Stimulated activated CD8-positive, alpha-beta memory T cell treated with anti-CD3 and anti-CD28 coated beads, Interleukin-15, amount 100 ng/mL, for 4 hours (primary cell): ENCODE results near the gene LEO1.
"Not testable (repeated sequence)": the region's sequence is repeated elsewhere in the genome, so short reads cannot be mapped to it uniquely, and the experiment has no call there.

Experiments
- DNase-seq, 2 donors: peaks; one replicate each; pipeline ENCODE4 v3.0.0-alpha.2; 2020; ENCODE audit warnings: low read depth in 2 of 2

Gene LEO1

GRCh38 chr15:52003710-52004109 lies 32.1 kb upstream of the LEO1 start:
- no peak for DNase-seq

DNA sequence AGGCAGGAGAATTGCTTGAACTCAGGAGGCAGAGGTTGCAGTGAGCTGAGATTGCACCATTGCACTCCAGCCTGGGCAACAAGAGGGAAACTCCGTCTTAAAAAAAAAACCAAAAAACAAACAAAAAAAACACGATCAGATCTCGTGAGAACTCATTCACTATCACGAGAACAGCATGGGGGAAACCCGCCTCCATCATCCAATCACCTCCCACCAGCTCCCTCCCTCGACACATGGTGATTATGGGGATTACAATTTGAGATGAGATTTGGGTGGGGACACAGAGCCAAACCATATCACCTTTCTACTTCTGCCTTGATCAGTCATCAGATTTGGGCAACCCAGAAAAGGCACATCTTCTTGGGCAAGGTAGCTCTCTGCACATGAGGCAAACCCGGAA lies 31.5 kb upstream of the LEO1 start:
- DNase-seq, result not testable (repeated sequence)

DNA sequence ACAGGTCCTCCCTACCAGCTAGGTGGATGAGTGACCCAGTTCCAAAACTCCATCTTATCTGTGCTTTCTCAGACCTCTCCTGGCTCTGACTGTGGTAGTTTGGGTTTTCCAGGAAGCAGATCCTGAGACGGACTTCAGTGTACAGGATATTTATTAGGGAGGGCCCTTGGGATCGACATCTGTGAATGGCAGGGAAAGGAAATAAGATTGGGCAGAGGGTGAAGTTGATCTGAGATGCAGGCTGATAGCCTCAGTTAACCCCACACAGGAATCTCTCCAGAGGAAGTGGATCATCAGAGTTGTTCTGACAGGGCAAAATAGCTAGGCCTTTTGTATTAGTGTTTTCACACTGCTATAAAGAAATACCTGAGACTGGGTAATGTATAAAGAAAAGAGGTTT lies 30.8 kb upstream of the LEO1 start:
- no peak for DNase-seq

DNA sequence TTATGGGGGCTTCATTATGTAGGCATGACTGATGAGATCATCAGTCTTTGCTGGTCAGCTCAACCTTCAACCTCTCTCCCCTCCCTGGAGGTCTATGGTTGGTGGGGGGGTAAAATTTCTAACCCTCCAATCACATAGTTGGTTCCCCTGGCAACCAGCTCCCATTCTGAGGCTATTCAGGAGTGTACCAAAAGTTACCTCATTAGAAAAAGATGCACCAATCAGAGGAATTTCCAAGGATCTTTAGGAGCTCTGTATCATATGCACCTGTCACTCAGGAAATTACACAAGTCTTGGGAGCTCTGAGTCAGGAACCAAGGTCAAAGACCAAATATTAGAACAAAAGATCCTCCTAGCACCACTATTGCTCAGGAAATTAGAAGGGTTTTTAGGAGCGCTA lies 21.4 kb upstream of the LEO1 start:
- no peak for DNase-seq

DNA sequence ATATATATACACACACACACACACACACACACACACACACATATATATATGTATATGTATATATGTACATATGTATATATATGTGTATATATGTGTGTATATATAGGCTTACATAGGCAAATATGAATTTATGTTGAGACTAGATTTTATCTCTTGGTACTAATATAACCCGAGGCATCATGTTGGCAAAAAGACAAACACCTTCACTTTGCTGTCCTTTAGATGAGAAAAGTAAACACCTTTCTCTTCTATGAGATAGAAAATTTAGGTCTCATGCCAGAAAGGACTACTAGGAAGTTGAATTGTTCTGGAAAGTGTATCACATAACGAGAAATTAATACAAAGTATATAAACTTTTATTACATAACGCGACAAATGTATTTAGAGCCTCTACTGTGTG lies 19.6 kb upstream of the LEO1 start:
- no peak for DNase-seq

DNA sequence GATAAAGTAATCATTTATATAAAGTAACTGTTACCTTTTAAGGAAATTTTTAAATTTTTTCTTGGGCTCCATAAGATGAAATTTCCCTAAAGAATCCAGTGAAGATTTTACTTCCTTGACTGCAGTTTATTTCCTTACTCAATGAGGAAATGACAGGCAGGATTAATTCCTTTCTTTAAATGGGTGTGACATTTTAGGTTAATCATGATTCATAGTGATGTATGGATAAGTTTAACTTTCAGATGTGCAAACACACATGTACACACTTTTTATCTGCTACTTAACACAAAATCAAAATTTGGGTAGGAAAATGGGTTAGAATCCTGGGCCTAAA lies 11.2 kb upstream of the LEO1 start:
- DNase-seq, result no peak

GRCh38 chr15:51982013-51982769 lies 10.6 kb upstream of the LEO1 start:
- no peak for DNase-seq

DNA sequence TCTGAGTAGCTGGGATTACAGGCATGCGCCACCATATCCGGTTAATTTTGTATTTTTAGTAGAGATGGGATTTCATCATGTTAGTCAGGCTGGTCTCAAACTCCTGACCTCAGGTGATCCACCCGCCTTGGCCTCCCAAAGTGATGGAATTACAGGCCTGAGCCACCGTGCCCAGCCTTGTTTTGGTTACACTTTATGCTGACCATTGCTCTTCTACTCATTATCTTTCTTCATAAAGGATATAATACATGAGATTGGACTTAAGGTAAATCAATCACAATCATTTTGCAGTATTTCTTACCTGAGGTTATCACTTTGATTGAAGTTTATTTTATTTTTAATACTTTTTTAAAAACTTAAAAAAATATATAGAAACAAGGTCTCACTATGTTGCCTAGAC lies 2.2 kb upstream of the LEO1 start:
- no peak for DNase-seq

DNA sequence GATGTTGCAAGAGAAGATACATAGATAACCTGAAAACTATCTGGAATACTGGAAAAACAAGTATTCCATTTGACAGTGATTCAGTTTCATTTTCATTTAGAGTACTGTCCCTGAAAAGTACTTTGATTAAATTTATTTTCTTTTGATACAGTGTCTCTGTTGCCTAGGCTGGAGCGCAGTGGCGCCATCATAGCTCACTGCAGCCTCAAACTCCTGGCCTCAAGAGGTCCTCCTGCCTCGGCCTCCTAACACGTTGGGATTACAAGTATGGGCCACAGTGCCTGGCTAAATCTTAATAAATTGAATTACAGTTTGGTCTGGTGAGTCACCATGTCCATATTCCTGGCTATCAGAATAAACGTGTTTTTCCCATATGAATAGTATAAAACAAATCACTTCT lies 1.6 kb upstream of the LEO1 start:
- DNase-seq, result no peak

GRCh38 chr15:51971032-51971374 lies 575 bp downstream of the LEO1 start:
- no peak for DNase-seq

DNA sequence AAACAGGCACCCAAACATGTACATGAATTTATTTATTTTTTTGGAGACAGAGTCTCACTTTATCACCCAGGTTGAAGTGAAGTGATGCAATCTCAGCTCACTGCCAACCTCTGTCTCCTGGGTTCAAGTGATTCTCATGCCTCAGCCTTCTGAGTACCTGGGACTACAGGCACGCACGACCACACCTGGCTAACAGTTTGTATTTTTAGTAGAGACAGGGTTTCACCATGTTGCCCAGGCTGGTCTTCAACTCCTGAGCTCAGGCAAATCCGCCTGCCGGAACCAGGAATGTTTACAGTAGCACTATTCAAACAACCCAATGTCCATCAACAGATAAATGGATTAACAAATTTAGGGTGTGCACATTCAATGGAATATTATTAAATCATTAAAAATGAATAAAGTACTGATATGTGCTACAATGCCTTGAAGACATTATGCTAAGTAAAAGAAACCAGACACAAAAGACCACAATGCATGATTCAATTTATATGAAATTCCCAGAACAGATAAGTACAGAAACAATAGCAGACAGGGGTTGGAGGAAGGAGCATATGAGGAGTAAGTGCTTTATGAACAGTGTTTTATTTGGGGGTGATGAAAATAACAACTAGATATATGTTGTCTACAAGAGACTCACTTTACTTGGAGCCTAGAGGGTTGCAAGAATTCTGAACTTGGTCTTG lies 1.3 kb downstream of the LEO1 start:
- no peak for DNase-seq

GRCh38 chr15:51969728-51970127 lies 1.9 kb downstream of the LEO1 start:
- DNase-seq, result no peak

DNA sequence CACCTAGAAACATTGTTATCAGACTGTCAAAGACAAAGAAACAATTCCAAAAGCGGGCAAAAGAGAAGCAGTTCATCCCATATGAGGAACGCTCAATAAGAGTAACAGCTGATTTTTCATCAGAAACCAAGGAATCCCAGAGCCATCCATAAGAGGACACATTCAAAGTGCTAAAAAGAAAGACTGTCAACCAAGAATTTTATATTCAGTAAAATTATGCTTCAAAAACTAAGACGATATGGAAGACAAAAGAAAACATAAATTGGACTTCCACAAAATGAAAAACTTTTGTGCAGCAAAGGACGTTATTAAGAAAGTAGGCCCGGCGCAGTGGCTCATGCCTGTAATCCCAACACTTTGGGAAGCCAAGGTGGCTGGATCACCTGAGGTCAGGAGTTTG lies 4.0 kb downstream of the LEO1 start:
- no peak for DNase-seq

DNA sequence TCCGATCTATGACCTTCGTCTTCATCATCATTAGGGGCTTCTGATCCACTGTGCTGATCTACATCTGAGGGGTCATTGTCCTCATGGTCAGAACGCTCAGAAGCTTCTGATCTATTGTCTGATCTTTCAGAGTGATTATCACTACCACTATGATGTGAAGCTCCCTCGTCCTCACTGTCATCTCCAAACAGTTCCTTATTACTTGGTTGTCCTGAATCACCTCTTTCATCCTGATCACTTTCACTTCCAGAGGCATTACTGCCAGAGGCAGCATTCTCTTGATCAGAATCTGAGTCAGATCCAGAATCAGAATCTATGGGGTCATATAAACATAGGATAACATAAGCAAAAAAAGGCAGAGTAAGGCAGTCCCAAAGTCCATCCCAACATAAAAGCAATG lies 5.4 kb downstream of the LEO1 start:
- DNase-seq, result no peak

DNA sequence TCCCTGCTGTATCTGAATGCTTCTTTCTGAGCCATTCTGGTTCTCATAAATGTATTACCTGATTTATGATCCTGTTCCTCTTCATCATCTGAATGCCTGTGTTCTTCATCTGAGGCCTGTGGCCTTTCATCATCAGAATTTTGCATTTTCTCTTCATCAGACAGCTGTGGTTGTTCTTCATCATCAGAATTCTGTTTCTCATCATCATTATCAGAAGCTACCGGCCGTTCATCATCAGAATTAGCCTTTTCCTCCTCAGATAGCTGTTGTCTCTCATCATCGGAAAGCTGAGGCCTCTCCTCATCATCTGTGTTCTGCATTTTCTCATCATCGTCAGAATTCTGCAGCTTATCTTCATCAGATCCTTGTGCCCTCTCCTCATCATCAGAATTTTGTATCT lies 5.9 kb downstream of the LEO1 start:
- DNase-seq, result no peak

DNA sequence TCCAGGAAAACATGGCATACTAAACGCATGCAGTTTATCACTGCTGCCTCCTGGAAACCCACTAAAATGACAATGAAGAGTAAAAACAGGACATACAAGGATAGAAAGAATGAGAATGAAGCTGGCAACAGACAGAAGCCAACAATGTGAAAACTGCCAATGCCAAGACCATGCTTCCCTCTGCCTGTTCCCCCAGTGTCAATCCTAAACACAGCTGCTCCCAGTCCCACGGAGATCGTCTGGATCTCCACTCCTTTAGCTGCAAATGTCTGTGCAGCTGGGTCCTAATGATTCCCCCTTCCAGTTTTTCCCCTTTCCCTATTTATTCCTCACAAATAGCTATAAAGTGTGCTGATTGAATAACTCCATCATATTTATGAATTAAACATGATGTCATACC lies 16.1 kb downstream of the LEO1 start:
- no peak for DNase-seq

GRCh38 chr15:51952805-51953204 lies 18.8 kb downstream of the LEO1 start:
- DNase-seq, result no peak

GRCh38 chr15:51947124-51947523 lies 24.5 kb downstream of the LEO1 start:
- DNase-seq, result no peak

GRCh38 chr15:51939216-51939615 lies 32.4 kb downstream of the LEO1 start:
- no peak for DNase-seq

DNA sequence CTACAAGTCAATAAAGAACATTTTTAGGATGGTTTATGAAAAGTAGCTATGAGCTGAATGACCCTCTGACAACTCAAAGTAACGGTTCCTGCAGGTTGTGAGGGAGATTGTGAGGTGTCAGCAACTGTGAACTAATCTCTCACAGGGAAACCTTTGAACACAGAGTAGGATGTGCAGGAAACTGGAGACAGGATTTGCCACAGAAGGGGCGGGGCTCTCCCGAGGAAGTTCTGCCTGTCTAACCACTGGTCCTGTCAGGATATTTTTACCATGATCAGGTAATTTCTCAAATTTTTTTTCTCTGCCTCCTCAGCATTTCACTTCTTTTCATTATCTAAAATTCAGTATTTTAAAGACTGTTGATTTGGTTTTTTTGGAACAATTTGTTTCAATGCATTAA lies 33.3 kb downstream of the LEO1 start:
- no peak for DNase-seq

DNA sequence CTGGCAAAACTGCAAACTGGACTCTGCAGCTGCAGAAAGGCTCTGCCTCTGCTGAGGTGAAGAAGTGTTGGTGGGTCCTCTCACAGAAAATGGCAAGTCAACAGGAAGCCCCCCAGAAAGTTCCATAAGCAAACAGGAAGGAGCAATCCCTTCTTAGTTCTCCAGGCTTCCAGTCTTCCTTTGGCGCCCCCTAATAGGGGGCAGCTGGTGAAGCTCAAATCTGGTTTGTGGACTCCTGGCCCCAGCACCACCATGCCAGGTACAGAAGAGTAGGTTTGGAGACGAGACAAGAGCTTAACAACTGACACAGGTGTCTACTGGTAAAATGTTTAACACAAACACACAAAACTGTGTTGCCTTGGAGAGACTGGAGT lies 35.5 kb downstream of the LEO1 start:
- DNase-seq, result no peak

DNA sequence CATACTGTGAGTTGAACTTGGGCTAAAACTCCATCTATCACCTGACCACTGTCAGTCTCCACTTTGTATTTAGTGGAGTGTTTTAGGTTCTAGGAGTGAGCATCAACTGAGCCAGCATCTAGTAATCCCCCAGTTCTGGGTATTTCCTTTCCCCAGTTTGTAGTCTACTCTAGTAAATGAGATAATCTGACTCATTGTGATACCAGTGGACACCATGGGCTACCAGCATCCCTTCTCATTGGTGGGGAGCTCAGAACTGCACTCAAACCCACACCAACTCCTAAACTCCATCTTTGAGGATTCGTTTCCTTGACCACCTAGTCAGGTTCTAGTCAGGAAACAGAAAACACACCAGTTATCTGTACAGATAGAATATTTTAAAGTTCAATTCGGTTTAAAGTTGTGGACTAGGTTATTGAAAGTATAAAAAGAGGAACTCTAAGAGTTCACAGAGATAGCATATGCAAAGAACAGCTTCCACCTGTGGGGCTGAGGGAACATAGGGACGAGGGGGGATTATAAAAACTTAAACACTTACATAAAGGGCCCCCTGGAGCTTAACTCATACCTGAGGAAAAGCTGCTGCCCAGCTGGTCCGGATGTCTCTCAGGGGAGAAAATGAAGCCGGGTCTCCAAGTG lies 36.0 kb downstream of the LEO1 start:
- DNase-seq, result no peak

GRCh38 chr15:51932161-51932560 lies 39.4 kb downstream of the LEO1 start:
- no peak for DNase-seq

DNA sequence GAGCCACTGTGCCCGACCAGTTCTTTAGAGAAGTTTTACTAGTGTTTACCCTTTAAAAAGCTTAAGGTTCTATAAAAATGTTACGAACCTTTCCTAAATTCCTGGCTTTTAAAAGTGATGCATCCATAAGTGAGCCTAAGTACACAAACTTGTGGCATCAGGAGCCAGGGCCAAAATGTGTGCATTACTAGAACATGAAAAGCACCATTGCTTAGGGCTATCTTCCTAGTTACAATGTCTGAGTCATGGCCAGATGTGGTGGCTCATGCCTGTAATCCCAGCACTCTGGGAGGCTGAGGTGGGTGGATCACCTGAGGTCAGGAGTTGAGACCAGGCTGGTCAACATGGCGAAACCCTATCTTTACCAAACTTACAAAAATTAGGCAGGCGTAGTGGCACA lies 39.9 kb downstream of the LEO1 start:
- no peak for DNase-seq
